HTERT RPE-1 (cell line): ENCODE data around the gene VWA1.
"Not testable (repeated sequence)": the region's sequence is repeated elsewhere in the genome, so short reads cannot be mapped to it uniquely, and the experiment has no call there.

Experiments
- in situ Hi-C: fragments of 300-500 bp; cut with MboI; formaldehyde crosslinking; loops from 4 replicates; pipeline ENCODE4 v1.14.3; 2020; ENCODE audit warnings: low sequenced_read_pairs

The VWA1 gene

DNA sequence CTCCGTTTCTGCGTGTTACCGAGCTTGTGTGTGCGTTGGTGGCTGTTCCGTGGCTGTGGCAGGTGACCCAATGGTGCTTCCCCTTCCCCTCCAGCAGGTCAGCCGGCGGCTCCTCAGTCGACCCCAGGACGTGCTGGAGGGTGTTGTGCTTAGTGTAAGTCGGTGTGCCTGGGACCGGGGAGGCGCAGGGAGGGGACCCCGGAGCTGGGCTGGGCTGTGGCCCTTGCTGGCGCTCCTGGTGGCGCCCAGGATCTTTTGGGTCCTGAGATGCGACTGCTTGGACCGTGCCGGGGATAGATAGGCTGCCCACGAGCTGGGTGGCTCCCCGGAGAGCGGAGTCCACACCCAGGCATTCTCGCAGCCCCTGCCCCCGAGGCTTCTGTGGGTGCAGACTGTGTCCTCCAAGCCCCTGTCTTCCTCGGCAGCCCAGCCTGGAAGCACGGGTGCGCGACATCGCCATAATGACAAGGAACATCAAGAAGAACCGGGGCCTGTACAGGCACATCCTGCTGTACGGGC, 19.9 kb downstream of the VWA1 start:
- in situ Hi-C loops = no loop called here

DNA sequence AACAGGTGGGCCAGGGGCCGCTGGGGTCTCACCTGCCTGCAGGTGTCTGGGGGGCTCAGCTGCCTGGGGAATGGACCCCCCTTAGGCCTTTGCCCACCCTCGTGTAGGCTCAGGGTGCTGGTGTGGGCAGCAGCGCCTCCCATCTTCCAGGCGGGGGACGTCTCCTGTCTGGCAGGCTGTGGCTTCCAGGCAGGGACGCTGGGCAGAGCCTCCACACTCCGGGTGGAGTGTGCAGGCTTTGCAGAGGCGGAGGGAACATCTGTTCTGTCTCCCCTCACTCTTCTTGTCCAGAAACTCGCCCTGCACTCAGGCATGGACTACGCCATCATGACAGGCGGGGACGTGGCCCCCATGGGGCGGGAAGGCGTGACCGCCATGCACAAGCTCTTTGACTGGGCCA, 20.4 kb downstream of the VWA1 start:
- in situ Hi-C loops = not testable (repeated sequence)

DNA sequence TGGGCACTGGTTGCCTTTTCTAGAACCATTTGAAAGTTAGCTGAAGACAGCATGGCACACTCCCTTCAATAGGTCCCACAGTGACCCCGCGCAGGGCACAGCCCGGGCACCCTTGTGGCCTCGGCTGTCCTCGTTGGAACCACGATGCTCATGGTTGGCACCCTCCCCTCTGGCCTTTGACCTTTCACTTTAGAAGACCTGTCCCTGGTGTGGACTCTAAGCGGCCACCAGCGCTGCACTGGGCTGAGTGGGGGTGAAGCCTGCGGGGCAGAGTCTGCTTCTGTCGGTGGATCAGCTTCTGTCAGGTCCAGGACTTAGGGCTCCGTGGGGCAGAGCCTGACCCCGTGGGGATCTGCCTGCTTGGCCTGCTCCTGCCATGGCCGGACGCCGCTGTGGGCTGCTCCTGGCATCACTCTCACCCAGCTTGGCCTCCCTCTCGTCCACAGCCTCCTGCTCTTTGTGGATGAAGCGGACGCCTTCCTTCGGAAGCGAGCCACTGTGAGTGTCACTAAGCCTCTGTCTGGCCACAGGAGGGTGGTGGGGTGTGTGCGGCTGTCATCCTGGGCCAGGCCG, 21.3 kb downstream of the VWA1 start:
- in situ Hi-C loops = not testable (repeated sequence)

DNA sequence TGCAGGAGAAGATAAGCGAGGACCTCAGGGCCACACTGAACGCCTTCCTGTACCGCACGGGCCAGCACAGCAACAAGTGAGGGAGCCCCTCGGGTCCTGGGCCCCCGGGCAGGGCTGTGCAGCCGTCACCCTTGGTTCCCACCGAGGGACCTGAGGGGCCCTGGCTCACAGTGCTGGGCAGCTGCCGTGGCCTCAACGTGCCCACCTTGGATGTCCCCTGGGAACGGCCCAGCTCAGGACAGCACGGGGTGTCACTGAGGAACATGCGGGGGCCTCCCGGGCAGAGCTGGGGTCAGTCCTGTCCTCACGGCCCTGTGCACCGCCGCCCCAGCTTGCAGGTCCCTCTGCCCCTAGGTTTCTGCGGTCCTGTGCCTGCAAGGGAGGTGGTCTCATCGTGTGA, 23.7 kb downstream of the VWA1 start:
- in situ Hi-C loops = not testable (repeated sequence)

DNA sequence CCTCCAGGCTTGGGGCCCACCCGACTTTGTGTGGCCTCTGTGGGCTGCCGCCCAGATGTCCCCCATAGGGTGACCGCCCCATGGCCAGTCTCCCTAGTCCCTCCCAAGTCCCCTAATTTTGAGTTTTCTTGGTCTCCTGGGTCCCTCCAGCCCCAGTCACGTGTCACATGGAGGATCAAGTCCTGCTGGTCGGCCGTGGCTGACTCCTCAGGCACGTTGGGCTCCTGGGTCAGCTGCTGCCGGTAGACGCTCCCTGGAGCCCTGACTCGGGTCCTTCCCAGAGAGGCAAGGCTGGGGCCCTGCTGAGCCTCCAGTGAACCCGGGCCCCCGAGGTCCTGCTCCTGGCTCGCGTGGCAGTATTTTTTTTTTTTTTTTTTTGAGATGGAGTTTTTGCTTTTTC, 24.2 kb downstream of the VWA1 start:
- in situ Hi-C loops = not testable (repeated sequence)

DNA sequence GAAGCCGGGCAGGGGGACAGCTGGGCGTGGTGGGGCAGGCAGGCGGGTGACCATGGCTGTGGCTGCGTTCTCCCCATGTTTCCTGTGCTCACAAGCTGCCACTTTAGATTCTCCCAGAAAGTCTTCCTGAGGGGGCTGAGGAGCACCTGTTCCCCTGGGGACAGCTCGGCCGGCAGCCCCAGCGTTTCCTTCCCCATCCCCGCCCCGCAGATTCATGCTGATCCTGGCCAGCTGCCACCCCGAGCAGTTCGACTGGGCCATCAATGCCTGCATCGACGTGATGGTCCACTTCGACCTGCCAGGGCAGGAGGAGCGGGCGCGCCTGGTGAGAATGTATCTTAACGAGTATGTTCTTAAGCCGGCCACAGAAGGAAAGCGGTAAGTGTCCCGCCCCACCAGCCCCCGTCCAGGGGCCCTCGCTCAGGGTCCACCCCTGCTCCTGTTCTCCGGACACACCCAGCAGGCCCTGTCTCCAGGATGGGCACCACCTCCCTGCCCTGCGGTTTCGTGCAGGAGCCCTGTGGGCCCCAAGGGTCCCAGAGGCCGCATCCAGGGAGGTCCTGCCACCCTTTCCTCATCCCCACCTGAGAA, 25.1 kb downstream of the VWA1 start:
- in situ Hi-C loops = no loop called here

DNA sequence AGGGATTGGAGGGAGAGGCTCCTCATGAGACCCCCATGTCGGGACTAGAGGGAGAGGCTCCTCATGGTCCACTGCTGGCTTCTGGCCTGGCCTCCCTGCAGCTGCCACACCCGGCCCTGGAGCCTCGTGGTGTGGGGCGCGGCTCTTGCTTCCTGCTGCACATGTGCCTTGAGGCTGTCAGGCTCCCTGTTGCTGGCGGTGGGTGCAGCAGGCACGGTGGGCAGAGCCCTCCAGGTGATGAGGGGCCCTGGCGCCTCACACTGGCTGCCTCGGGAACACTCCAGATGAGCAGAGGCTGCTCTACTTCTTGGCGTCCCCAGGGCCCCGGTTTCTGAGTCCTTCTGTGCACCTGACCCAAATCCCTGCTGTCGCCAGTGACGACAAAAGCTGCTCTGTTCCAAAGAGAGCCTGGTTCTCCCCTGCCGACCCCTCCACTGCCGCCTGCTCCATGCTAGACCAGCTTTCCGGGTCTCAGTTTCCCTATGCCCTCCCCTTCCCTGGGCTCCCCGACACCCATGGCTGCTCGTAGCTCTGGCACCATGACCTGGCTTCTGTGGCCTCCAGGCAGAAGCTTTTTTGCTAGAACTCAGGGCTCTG, 26.3 kb downstream of the VWA1 start:
- in situ Hi-C loops = no loop called here

DNA sequence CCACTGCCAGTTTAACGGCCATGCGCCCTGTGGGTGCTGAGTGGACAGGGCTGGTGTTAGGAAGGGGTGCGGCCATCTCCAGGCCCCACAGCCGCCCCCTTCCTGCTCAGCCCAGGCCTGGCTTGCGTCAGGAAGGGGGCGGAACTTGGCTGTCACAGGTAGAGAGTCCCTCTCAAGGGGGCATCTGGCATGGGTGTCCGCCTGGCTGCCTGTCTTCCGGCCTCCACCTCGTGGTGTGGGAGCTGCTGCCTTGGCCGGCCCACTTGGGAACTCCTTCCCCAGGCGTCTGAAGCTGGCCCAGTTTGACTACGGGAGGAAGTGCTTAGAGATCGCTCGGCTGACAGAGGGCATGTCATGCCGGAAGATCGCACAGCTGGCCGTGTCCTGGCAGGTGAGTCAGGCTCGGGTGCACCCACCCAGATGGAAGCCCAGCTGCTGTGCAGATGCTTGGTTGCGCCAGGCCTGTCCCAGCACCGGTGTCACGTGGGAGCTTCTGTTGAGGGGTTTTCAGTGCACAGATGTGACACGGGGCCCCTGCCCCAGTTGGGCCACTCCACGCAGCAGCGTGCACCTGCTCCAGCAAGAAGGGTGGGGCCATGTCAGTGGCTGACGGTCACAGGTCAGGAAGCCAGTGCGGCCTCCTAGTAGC, 27.0 kb downstream of the VWA1 start:
- in situ Hi-C loops = no loop called here

DNA sequence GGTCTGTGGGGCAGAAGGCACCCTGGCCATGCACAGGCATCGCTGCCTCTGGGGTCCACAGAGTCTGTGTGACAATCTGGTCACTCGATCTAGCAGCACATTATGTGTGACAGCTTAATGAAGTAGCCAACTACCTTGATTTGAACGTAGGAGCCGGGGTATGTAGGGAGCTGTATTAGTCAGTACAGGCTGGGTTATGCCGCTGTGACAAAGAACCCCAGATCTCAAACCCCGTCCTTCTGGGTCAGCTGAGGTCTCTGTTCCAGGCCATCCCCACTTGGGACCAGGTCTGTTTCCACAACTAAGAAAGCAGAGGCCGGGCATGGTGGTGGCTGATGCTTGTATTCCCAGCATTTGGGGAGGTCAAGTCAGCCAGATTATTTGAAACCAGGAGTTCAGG, 27.8 kb downstream of the VWA1 start:
- in situ Hi-C loops = no loop called here

DNA sequence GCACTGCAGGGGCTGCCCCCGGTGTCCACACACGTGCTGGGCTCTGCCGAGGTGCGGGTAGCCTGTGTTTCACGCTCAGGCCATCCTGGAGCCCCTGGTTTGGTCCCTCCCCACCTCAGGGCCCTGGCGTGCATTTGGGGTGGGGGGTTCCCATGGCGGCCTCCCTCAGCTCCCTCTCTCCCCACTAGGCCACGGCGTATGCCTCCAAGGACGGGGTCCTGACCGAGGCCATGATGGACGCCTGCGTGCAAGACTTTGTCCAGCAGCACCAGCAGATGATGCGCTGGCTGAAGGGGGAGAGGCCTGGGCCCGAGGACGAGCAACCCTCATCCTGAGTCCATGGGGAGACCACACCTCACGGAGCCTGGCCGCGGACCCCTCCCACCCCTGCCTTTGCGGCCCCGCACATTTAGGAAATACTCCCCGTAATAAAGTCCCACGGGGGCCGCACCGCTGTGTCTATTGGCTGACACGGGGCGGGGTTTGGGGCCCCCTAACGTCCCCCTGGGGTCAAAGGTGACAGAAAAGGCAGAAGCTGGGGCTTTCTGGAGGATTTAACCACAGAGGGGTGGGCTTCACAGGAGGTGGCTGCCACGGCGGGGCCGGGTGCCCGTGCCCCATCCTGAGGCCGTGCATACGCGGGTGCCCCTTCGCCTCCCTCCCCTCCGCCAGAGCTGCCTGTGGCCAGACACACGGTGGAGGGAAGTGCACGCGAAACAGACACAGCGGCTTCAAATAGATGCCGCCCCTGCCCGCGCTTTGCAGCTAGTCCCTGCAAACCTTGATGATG, 32.9 kb downstream of the VWA1 start:
- in situ Hi-C loops = not testable (repeated sequence)

DNA sequence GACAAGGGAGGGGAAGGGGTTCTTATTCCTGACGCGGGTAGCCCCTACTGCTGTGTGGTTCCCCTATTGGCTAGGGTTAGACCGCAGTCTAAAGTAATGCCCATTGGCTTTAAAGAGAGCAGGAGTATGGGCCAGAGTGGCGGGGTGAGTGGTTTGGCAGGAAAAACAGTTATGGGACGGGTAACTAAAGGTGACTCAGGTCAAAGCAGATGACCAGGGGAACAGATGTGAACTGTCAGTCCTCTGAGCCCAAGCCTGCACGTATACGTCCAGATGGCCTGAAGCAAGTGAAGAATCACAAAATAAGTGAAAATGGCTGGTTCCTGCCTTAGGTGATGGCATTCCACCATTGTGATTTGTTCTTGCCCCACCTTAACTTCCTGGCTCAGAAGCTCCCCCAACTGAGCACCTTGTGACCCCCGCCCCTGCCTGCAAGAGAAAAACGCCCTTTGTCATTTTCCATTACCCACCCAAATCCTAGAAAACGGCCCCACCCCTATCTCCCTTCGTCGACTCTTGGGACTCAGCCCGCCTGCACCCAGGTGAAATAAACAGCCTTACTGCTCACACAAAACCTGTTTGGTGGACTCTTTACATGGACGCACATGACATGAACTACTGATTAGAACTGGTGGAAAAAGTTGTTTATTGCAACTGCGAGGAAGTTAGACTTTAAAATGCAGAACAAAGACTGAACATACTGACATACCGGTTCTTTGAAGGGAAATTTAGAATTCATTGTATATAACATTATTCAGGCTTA, 35.3 kb downstream of the VWA1 start:
- in situ Hi-C loops = no loop called here

DNA sequence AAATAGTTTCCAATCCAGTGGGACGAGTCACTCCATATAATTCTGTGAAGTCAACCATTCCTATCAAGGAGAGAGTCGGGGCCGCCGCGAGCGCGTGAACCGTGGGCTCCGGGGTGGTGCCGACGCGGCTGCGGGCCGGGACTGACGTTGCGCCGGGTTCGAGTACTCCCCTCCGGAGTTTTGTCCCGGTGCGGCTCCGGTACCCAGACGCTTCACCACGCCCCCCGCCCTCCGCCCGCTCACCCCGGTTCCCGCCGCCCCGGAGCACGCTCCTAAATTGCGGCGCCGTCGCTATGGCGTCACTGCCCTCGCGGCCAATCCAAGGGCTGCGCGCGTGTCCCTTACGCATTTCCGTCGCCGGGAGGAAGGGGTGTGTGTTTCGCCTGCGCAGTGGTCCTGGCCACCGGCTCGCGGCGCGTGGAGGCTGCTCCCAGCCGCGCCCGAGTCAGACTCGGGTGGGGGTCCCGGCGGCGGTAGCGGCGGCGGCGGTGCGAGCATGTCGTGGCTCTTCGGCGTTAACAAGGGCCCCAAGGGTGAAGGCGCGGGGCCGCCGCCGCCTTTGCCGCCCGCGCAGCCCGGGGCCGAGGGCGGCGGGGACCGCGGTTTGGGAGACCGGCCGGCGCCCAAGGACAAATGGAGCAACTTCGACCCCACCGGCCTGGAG, 36.0 kb downstream of the VWA1 start, which contains the start of gene ATAD3B:
TSS of gene ATAD3B (plus strand) at position 377 of the 664 bp plus-strand sequence. CDS start at position 497, 120 bp downstream.
- in situ Hi-C loops = no loop called here

DNA sequence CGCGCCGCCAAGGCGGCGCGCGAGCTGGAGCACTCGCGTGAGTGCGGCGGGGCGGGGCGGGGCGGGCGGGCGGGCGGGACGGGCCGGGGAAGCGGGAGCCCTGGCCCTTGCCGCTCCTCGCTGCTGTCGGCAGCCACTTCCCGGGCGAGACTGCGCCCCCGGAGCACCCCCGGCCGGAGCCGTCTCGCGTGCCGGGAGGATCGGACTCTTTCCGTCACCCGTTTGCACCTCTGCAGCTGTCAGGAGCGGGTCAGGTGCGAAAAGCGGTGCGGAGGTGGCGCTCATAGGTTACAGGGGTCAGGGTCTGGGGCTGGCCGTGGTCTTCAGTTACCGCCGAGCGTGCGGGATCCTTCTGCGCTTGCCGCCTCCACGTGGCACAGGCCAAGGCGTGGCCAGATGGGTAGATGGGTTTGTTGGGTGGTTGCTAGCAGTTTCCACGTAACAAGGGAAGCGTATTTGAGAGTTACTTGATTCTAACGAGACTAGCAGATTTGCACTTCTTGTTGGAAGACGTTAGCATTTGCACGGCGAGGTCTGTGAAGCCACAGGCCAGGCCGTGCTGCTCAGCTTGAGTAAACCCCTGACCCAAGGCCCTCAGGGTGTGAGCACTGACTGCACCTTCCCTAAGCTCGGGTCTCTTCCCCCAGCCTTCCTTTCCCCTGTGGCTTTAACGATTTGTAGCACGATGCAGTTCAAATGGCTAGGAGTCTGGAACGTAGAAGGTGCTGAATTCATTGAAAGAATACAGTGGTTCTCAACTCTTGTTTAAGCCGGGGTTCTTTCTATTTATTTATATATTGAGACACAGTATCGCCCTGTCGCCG, 36.8 kb downstream of the VWA1 start:
- in situ Hi-C loops = not testable (repeated sequence)

DNA sequence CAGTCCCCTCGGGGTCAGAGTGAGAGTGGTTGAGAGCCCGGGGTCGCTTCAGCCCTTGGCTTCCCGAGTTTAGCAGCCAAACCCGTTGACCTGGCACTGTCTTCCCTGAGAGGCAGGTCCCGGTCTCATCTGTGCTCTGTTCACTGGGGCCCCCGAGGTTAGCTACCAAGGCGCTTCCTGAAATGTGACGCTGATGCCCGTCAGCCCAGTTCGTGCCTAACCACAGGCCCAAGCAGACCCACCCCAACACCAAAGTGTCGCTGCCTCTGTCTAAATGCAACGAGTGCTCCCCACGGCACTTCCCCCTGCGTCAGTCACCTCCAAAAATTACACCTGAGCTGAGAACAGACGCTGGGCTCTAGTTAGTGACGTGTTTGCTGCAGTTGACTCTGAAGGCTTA, 40.5 kb downstream of the VWA1 start:
- in situ Hi-C loops = not testable (repeated sequence)

DNA sequence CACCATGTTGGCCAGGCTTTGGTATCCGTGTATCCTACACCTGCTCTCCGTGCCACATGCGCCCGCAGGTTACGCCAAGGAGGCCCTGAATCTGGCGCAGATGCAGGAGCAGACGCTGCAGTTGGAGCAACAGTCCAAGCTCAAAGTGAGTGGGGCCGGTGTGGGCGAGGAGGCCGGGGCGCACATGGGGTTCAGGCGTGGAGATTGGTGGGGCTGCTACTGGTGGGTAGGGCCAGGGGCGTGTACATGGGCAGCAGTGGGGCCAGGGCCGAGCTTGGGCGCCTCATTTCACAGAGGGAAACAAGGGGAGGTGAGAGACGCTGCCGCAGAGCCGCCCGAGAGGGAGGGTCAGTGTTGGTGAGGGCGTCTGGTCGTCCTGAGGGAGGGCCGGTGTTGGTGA, 41.7 kb downstream of the VWA1 start:
- in situ Hi-C loops = no loop called here

DNA sequence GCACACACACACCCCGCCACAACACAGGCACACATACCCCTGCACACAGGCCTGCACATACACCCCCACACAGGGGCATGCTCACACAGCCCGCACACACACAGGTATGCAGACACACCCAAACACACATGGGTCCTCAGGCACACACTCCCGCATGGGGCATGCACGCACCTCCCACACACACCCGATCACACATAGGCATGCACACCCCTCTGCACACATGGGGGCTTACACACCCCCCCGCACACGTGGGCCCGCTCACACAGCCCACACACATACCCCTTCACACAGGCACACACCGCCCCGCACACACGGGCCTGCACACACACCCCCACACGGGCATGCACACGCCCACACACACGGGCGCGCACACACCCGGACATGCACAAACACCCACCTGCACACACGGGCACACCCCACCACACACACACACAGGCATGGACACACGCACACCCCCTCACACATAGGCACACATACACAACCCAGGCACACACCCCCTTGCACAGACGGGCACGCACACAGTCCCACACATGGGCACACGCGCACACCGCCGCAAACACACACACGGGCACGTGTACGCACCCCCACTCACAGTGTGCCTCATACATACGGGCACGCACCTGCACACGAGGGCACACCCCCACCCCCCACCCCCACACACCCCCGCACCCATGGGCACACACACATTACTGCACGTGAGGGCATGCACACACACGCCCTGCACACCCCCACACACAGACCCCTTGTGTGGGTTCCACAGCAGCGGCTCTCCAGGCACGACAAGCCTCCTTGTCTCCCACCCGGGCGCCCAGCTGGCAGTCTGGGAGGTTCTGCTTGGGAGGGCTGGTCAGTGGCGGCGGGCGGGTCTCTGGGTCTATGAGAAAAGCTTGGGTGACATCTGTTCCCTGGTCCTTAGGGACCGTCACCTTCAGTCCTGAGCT, 44.3 kb downstream of the VWA1 start:
- in situ Hi-C loops = no loop called here

DNA sequence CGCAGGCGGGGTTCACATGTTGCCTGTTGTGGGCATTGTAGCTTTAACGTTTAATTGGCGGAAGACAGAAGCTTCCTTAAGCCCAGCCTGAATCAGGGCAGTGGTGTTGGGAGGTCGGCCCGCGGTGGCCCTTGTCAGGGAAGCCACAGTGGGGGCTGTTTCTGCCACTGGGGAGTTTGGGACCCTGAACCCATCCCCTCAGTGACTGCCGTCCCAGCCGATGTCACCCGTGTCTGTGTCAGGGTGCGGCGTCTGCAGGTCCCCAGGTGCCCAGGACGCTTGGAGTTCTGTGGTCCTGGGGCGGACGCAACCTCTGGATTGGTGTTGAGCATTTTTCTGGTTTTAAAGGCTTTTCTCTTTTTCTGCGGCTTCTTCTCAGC, 45.0 kb downstream of the VWA1 start:
- in situ Hi-C loops = not testable (repeated sequence)

DNA sequence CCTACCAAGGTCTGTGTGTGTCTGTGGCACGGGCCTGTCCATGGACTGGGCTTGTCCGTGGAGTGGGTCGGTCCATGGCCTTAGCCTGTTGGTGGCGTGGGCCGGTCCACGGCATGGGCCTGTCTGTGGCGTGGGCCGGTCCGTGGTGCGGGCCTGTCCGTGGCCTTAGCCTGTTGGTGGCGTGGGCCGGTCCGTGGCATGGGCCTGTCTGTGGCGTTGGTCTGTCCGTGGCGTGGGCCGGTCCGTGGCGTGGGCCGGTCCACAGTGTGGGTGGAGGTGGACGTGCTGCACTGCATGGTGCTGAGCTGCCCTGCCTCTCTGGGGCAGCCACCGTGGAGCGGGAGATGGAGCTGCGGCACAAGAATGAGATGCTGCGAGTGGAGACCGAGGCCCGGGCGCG, 46.3 kb downstream of the VWA1 start:
- in situ Hi-C loops = not testable (repeated sequence)
